K562 (cell line): Measurements from ENCODE around the gene CD300A. TPM values are rescaled to one million over a fixed set of nuclear protein-coding genes. Genes with fewer than 3 reads are reported as not detected.

Experiments used
- ATAC-seq: fragments of 200-7000 bp; cut with Tn5 transposase; 3 replicates; pipeline ENCODE4 v1.9.1; 2020; ENCODE audit warnings: moderate library complexity
- BruUV-seq: library from RNA; stranded (reverse); fragments of 400-500 nt; replicated peaks from 2 replicates; lab custom pipeline; 2021; lab: Mats Ljungman, UMichigan
- CTCF ChIA-PET: fragments of 300-600 bp; formaldehyde crosslinking; extraction: SDS; loops from one replicate; lab custom pipeline; 2021; ENCODE audit warnings: low intra/inter-chr PET ratio; lab: Yijun Ruan, JAX
- POLR2A ChIA-PET: fragments of 300-600, 350-650 bp; sonication (Branson Sonifier 250); formaldehyde crosslinking; extraction: SDS; loops from one replicate; lab custom pipeline; 2021; ENCODE audit warnings: antibody characterized with exemption, inconsistent platforms; lab: Yijun Ruan, JAX
- DNase-seq, 4 experiments: peaks; one replicate each; pipeline versions ENCODE4 v3.0.0 to v3.0.0-alpha.2; 2011 to 2018; ENCODE audit warnings: low spot score in 3 of 4, mixed read lengths in 3 of 4; ENCODE audit errors: extremely low read depth in 1 of 4
- FAIRE-seq: peaks from 2 replicates; lab custom pipeline; 2011; peaks lifted over from hg19 to GRCh38; lab: Jason Lieb, UNC
- H2AFZ ChIP-seq: 2 replicates; pipeline ENCODE4 v1.6.0; 2011; ENCODE audit warnings: low read depth, low read length, control low read depth, inconsistent platforms
- H3K27ac ChIP-seq: fragments of 200-600 bp; 3 replicates; pipeline ENCODE4 v1.8.0; 2011; ENCODE audit warnings: low read depth, mild to moderate bottlenecking, control low read depth, inconsistent platforms, low read length, moderate library complexity, mixed read lengths; ENCODE audit errors: extremely low read depth
- H3K27me3 ChIP-seq, 2 experiments: fragments of 300-600 bp in 1 of 2; 2 replicates in 1 of 2; 3 replicates in 1 of 2; pipeline versions ENCODE4 v1.6.0 to v1.8.0; 2011; ENCODE audit warnings: inconsistent platforms in 2 of 2, low read length in 2 of 2, mild to moderate bottlenecking in 1 of 2, mixed read lengths in 1 of 2, moderate library complexity in 1 of 2; ENCODE audit not compliant: control insufficient read depth in 2 of 2, insufficient read depth in 2 of 2
- H3K36me3 ChIP-seq: fragments of 300-600 bp; 3 replicates; pipeline ENCODE4 v1.8.0; 2011; ENCODE audit warnings: mild to moderate bottlenecking, low read length, inconsistent platforms; ENCODE audit not compliant: control insufficient read depth, insufficient read depth
- H3K4me1 ChIP-seq, 2 experiments: fragments of 200-600 bp in 1 of 2; replicated peaks in 1 of 2; 2 replicates in 1 of 2; 3 replicates in 1 of 2; pipeline versions ENCODE4 v1.5.1 to v1.8.0; 2011; ENCODE audit warnings: inconsistent platforms in 2 of 2, low read length in 2 of 2, mild to moderate bottlenecking in 1 of 2, mixed read lengths in 1 of 2, moderate library complexity in 1 of 2; ENCODE audit not compliant: control insufficient read depth in 2 of 2, insufficient read depth in 2 of 2
- H3K4me2 ChIP-seq: 2 replicates; pipeline ENCODE4 v1.6.1; 2011; ENCODE audit warnings: low read length, control low read depth, inconsistent platforms, mixed read lengths; ENCODE audit not compliant: insufficient read depth
- H3K4me3 ChIP-seq: fragments of 200-600 bp; sonication (generic), shearing (Covaris generic); 2 replicates; pipeline ENCODE4 v1.5.1; 2016; ENCODE audit warnings: control low read depth, inconsistent platforms
- H3K79me2 ChIP-seq: fragments of 200-600 bp; 3 replicates; pipeline ENCODE4 v1.8.0; 2011; ENCODE audit warnings: low read length, inconsistent platforms; ENCODE audit not compliant: control insufficient read depth, insufficient read depth
- H3K9ac ChIP-seq, 2 experiments: 2 replicates each; pipeline versions ENCODE4 v1.6.0 to v1.6.1; 2011; ENCODE audit warnings: low read depth in 2 of 2, low read length in 2 of 2, control low read depth in 1 of 2, inconsistent platforms in 1 of 2, mild to moderate bottlenecking in 1 of 2, mixed read lengths in 1 of 2; ENCODE audit not compliant: insufficient read depth in 1 of 2
- H3K9me1 ChIP-seq: one replicate; pipeline ENCODE4 v1.6.0; 2011; ENCODE audit warnings: inconsistent platforms, mild to moderate bottlenecking, low read length, moderate library complexity; ENCODE audit not compliant: control insufficient read depth, insufficient read depth
- H3K9me3 ChIP-seq: replicated peaks from 2 replicates; pipeline ENCODE4 v1.5.1; 2011; ENCODE audit warnings: low read depth, low read length, inconsistent platforms; ENCODE audit not compliant: control insufficient read depth, insufficient read depth
- H4K20me1 ChIP-seq: replicated peaks from 2 replicates; pipeline ENCODE4 v1.6.1; 2011; ENCODE audit warnings: low read length, inconsistent platforms, mixed read lengths; ENCODE audit not compliant: control insufficient read depth, insufficient read depth
- CBFA2T2 ChIP-seq: fragments of 450-650 bp; conservative IDR thresholded peaks from 2 replicates; pipeline ENCODE4 v1.6.1; 2017; ENCODE audit warnings: mild to moderate bottlenecking
- NR1H2 ChIP-seq: sonication (generic); formaldehyde crosslinking; IDR thresholded peaks from 2 replicates; pipeline ENCODE4 v1.4.0; 2020; ENCODE audit warnings: mild to moderate bottlenecking, missing genetic modification reagents
- WGBS: fragments of 100-300 bp; shearing (Covaris generic); methylation state at CpG from one replicate; pipeline ENCODE4 v1.1.6; 2016; ENCODE audit warnings: low coverage, mixed read lengths; ENCODE audit not compliant: insufficient coverage; ENCODE audit errors: missing lambda C conversion rate; 5-methylcytosine and 5-hydroxymethylcytosine counted together
- in situ Hi-C: fragments of 300-500 bp; cut with MboI; formaldehyde crosslinking; loops from 4 replicates; pipeline ENCODE4 v1.15.0; 2018; ENCODE audit warnings: inconsistent platforms, mixed read lengths
- intact Hi-C: fragments of 100-400 bp; cut with micrococcal nuclease; formaldehyde crosslinking; loops from 2 replicates; pipeline ENCODE4 v1.14.2; 2022
- polyA plus RNA-seq, 8 experiments: library from polyadenylated mRNA; depleted of rRNA in 4 of 8; stranded (reverse) in 5 of 8; unstranded in 3 of 8; fragments of >200 nt; fragmentation: Nextera tagmentation in 2 of 8; fragmentation: Illumina TruSeq in 1 of 8; extraction: Ambion mirVana in 2 of 8; extraction: Trizol in 1 of 8; gene quantifications; 2 replicates each; pipeline versions ENCODE4 v1.2.1 to v1.2.3, GENCODE V29; 2011 to 2014; ENCODE audit warnings: inconsistent platforms in 1 of 8, missing spikeins in 1 of 8
- total RNA-seq, 7 experiments: library from RNA; depleted of rRNA in 6 of 7; stranded (reverse); fragments of >200 nt in 6 of 7; fragmentation: Illumina TruSeq in 2 of 7; extraction: Trizol in 2 of 7; gene quantifications; 2 replicates each; pipeline versions ENCODE4 v1.2.1 to v1.2.3, GENCODE V29; 2011 to 2021; ENCODE audit warnings: low replicate concordance in 1 of 7
- TF ChIP-seq, protein P1 (sequence below): IDR thresholded peaks from 3 replicates; pipeline ENCODE4 v1.6.1; 2011; ENCODE audit warnings: borderline replicate concordance, mild to moderate bottlenecking; ENCODE audit not compliant: insufficient read length, insufficient read depth

Gene CD300A
- total and polyA plus RNA-seq, 9 of the 15 experiments (the other 6 are each of a cell fraction or from before 2014, with no cell fraction given), result 0.21 to 1.7 (median 0.41) TPM; not detected in 1

DNA sequence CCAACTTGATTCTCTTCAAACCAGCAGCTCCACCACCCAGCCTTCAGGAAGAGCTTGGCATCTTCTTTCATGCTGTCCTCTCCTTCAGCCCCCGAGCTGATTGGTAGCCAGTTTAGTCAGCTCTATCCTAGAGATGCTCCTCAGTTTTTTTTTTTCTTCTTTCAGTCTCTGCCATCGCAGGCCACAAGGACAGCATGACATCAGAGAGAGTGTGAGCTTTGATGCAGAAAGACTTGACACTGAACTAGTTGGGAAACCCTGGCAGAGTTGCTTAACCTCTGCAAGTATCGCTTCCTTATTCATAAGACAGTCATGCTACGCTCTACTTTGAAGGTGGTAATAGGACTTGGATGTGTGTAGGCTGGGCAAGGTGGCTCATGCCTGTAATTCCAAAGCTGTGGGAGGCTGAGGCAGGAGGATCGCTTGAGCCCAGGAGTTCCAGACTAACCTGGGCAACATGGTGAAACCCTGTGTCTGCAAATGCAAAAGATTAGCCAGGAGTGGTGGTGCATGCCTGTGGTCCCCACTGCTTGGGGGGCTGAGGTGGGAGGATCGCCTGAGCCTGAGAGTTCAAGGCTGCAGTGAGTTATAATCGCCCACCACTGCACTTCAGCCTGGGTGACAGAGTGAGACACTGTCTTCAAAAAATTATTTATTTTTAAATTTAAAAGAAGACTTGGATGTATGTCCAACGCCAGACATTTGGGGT is 62.2 kb downstream of the CD300A start:
- Histone ChIP-seq H2AFZ (no peak overlapping the region), H3K4me1 (no peaks in the 10 kb centered on the region; a peak in 1 of 5 replicates), H3K27me3 (peaks cover 3 to 49% of the 10 kb centered on the region in 2 experiments; a peak in 4 of 5 replicates), H4K20me1 (no peaks in the 10 kb centered on the region), H3K27ac (no peak overlapping the region), H3K9ac (no peak overlapping the region), H3K79me2 (no peaks in the 10 kb centered on the region), H3K4me3 (no peak overlapping the region), H3K4me2 (no peak overlapping the region), H3K9me1 (no peaks in the 10 kb centered on the region), H3K36me3 (no peaks in the 10 kb centered on the region), H3K9me3 (no peaks in the 10 kb centered on the region)
- no peak for ATAC-seq
- intact Hi-C loops (no loop called here), in situ Hi-C loops (no loop called here)
- no peak for DNase-seq
- TF ChIP-seq NR1H2 (no peak), CBFA2T2 (no peak)
- TF ChIP-seq, protein P1, sequence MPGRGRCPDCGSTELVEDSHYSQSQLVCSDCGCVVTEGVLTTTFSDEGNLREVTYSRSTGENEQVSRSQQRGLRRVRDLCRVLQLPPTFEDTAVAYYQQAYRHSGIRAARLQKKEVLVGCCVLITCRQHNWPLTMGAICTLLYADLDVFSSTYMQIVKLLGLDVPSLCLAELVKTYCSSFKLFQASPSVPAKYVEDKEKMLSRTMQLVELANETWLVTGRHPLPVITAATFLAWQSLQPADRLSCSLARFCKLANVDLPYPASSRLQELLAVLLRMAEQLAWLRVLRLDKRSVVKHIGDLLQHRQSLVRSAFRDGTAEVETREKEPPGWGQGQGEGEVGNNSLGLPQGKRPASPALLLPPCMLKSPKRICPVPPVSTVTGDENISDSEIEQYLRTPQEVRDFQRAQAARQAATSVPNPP, result no peak
- BruUV-seq, result no TSS peak
- ChIA-PET POLR2A (interaction anchor here (0.6 kb wide), 2 partner anchors 147 to 484 kb away, joined by 3 read pairs; partner anchors contain the start of gene MRPL58), CTCF (no interaction called here)
- 1% methylated on average over 8 of the region's 8 CpGs for WGBS
- no peak for FAIRE-seq
